H1 (cell line): ENCODE results near the gene BAD. TPM values are rescaled to one million over a fixed set of nuclear protein-coding genes. Genes with fewer than 3 reads are reported as not detected.

Experiments used
- CTCF ChIA-PET: fragments of 300-600 bp; sonication (Branson Sonifier 250); formaldehyde crosslinking; loops from one replicate; lab custom pipeline; 2021; ENCODE audit not compliant: partially characterized antibody; lab: Charles Lee
- POLR2A ChIA-PET: fragments of 300-600 bp; sonication (Branson Sonifier 250); formaldehyde crosslinking; loops from one replicate; lab custom pipeline; 2021; ENCODE audit warnings: inconsistent platforms; ENCODE audit not compliant: partially characterized antibody; lab: Charles Lee
- DNase-seq, 2 experiments: peaks; one replicate each; pipeline versions ENCODE4 v3.0.0 to v3.0.0-alpha.2; 2010 to 2022; ENCODE audit warnings: low spot score in 2 of 2, low read depth in 1 of 2, mixed read lengths in 1 of 2
- FAIRE-seq: peaks from 2 replicates; lab custom pipeline; 2011; peaks lifted over from hg19 to GRCh38; lab: Jason Lieb, UNC
- H2AFZ ChIP-seq: 2 replicates; pipeline ENCODE4 v1.8.1; 2012; ENCODE audit warnings: low read length, inconsistent platforms
- H2AK5ac ChIP-seq: 2 replicates; pipeline ENCODE4 v1.6.1; 2013; ENCODE audit warnings: low read depth, low read length
- H2BK120ac ChIP-seq: replicated peaks from 2 replicates; pipeline ENCODE3; 2013; ENCODE audit warnings: low read depth, low read length, inconsistent platforms
- H2BK12ac ChIP-seq: 2 replicates; pipeline ENCODE4 v1.6.1; 2013; ENCODE audit warnings: low read depth, low read length
- H2BK15ac ChIP-seq: 2 replicates; pipeline ENCODE4 v1.6.1; 2013; ENCODE audit warnings: low read length
- H2BK20ac ChIP-seq: 2 replicates; pipeline ENCODE4 v1.6.1; 2013; ENCODE audit warnings: low read length
- H2BK5ac ChIP-seq: 2 replicates; pipeline ENCODE4 v1.6.1; 2013; ENCODE audit warnings: low read depth, low read length
- H3K14ac ChIP-seq: 2 replicates; pipeline ENCODE4 v1.6.1; 2013; ENCODE audit warnings: inconsistent platforms; ENCODE audit not compliant: insufficient read length
- H3K18ac ChIP-seq: 2 replicates; pipeline ENCODE4 v1.6.1; 2013; ENCODE audit warnings: low read length; ENCODE audit errors: extremely low read depth
- H3K23ac ChIP-seq: 2 replicates; pipeline ENCODE4 v1.6.1; 2013; ENCODE audit warnings: inconsistent platforms; ENCODE audit not compliant: insufficient read length
- H3K23me2 ChIP-seq: 2 replicates; pipeline ENCODE4 v1.6.1; 2013; ENCODE audit warnings: low read depth, low read length
- H3K27ac ChIP-seq: 2 replicates; pipeline ENCODE4 v1.6.1; 2011; ENCODE audit warnings: low read depth, low read length, inconsistent platforms
- H3K27me3 ChIP-seq, 4 experiments: replicated peaks in 1 of 4; 1 replicate in 1 of 4; 2 replicates in 3 of 4; pipeline versions ENCODE4 v1.6.1 to v1.8.1; 2011 to 2013; ENCODE audit warnings: low read length in 3 of 4, mild to moderate bottlenecking in 3 of 4, inconsistent platforms in 2 of 4, mixed read lengths in 2 of 4, moderate library complexity in 1 of 4; ENCODE audit not compliant: control insufficient read depth in 3 of 4, insufficient read depth in 3 of 4; ENCODE audit errors: extremely low read depth in 1 of 4
- H3K36me3 ChIP-seq, 4 experiments: 2 replicates each; pipeline versions ENCODE4 v1.6.1 to v1.8.1; 2011 to 2013; ENCODE audit warnings: mild to moderate bottlenecking in 4 of 4, low read length in 3 of 4, moderate library complexity in 2 of 4, control low read depth in 1 of 4, inconsistent platforms in 1 of 4; ENCODE audit not compliant: insufficient read depth in 4 of 4, control insufficient read depth in 2 of 4
- H3K4ac ChIP-seq: replicated peaks from 2 replicates; pipeline ENCODE3; 2013; ENCODE audit warnings: low read length, low read depth, mixed read lengths, inconsistent platforms; ENCODE audit not compliant: insufficient read length
- H3K4me1 ChIP-seq, 4 experiments: replicated peaks in 1 of 4; 1 replicate in 1 of 4; 2 replicates in 3 of 4; pipeline versions ENCODE4 v1.6.1 to v1.8.1; 2011 to 2013; ENCODE audit warnings: low read length in 3 of 4, inconsistent platforms in 2 of 4, mixed read lengths in 1 of 4; ENCODE audit not compliant: insufficient read depth in 4 of 4, control insufficient read depth in 3 of 4
- H3K4me2 ChIP-seq, 2 experiments: 2 replicates each; pipeline versions ENCODE4 v1.6.1 to v1.8.1; 2011 to 2013; ENCODE audit warnings: low read depth in 2 of 2, low read length in 2 of 2, control low read depth in 1 of 2, inconsistent platforms in 1 of 2, mild to moderate bottlenecking in 1 of 2; ENCODE audit not compliant: insufficient read depth in 1 of 2
- H3K4me3 ChIP-seq, 4 experiments: fragments of 200-600, 300-600 bp in 1 of 4; sonication (generic), shearing (Covaris generic), sonication (Bioruptor Twin) in 1 of 4; 2 replicates each; pipeline versions ENCODE4 v1.5.1 to v1.8.1; 2011 to 2016; ENCODE audit warnings: low read length in 4 of 4, low read depth in 3 of 4, control low read depth in 2 of 4, inconsistent platforms in 2 of 4, mild to moderate bottlenecking in 2 of 4, mixed read lengths in 1 of 4, moderate library complexity in 1 of 4; ENCODE audit not compliant: insufficient read depth in 2 of 4; ENCODE audit errors: extremely low read depth in 1 of 4
- H3K56ac ChIP-seq: replicated peaks from 2 replicates; pipeline ENCODE3; 2013; ENCODE audit warnings: low read depth, mild to moderate bottlenecking, mixed read lengths, low read length, inconsistent platforms; ENCODE audit not compliant: insufficient read length
- H3K79me1 ChIP-seq: 2 replicates; pipeline ENCODE4 v1.6.1; 2013; ENCODE audit warnings: low read depth, low read length, control low read depth
- H3K79me2 ChIP-seq, 2 experiments: 2 replicates each; pipeline versions ENCODE4 v1.6.1 to v1.8.1; 2012 to 2013; ENCODE audit warnings: low read length in 2 of 2, mild to moderate bottlenecking in 2 of 2, inconsistent platforms in 1 of 2; ENCODE audit not compliant: insufficient read depth in 2 of 2, control insufficient read depth in 1 of 2
- H3K9ac ChIP-seq, 4 experiments: replicated peaks in 1 of 4; 1 replicate in 1 of 4; 2 replicates in 3 of 4; pipeline versions ENCODE4 v1.6.1 to v1.8.1; 2011 to 2013; ENCODE audit warnings: low read depth in 3 of 4, low read length in 3 of 4, control low read depth in 2 of 4, mild to moderate bottlenecking in 2 of 4, moderate library complexity in 2 of 4, inconsistent platforms in 1 of 4; ENCODE audit errors: extremely low read depth in 1 of 4
- H3K9me3 ChIP-seq, 2 experiments: 2 replicates each; pipeline versions ENCODE4 v1.6.1 to v1.8.1; 2012 to 2013; ENCODE audit warnings: mild to moderate bottlenecking in 2 of 2, moderate library complexity in 2 of 2, control low read depth in 1 of 2, inconsistent platforms in 1 of 2, low read depth in 1 of 2, low read length in 1 of 2, mixed read lengths in 1 of 2; ENCODE audit not compliant: insufficient read depth in 2 of 2
- H4K20me1 ChIP-seq, 2 experiments: replicated peaks in 1 of 2; 2 replicates each; pipeline versions ENCODE3 to v1.8.1; 2011 to 2013; ENCODE audit warnings: inconsistent platforms in 2 of 2, low read length in 2 of 2, mild to moderate bottlenecking in 1 of 2; ENCODE audit not compliant: insufficient read depth in 2 of 2, control insufficient read depth in 1 of 2
- H4K5ac ChIP-seq: 2 replicates; pipeline ENCODE4 v1.6.1; 2013; ENCODE audit warnings: low read length, low read depth, mixed read lengths, inconsistent platforms; ENCODE audit not compliant: insufficient read length
- H4K8ac ChIP-seq: 2 replicates; pipeline ENCODE4 v1.8.0; 2013; ENCODE audit warnings: mild to moderate bottlenecking, moderate library complexity, low read length, inconsistent platforms; ENCODE audit not compliant: insufficient read depth; ENCODE audit errors: extremely low read depth
- H4K91ac ChIP-seq: replicated peaks from 2 replicates; pipeline ENCODE3; 2013; ENCODE audit warnings: low read length, mixed read lengths, inconsistent platforms; ENCODE audit not compliant: insufficient read length
- CTBP2 ChIP-seq: IDR thresholded peaks from 2 replicates; pipeline ENCODE4 v1.7.0; 2011; ENCODE audit warnings: borderline replicate concordance, mild to moderate bottlenecking, moderate library complexity, mixed read lengths, low read length; ENCODE audit not compliant: insufficient read depth, insufficient read length
- FOSL1 ChIP-seq: IDR thresholded peaks from 2 replicates; pipeline ENCODE4 v1.6.1; 2011; ENCODE audit warnings: mild to moderate bottlenecking, low read depth, low read length, moderate library complexity; ENCODE audit not compliant: insufficient read depth
- RBBP5 ChIP-seq: IDR thresholded peaks from 2 replicates; pipeline ENCODE4 v1.7.1; 2012; ENCODE audit warnings: low read depth, mild to moderate bottlenecking, inconsistent platforms, low read length, moderate library complexity, borderline replicate concordance
- TCF12 ChIP-seq: IDR thresholded peaks from 2 replicates; pipeline ENCODE4 v1.6.1; 2011; ENCODE audit warnings: low read depth, mild to moderate bottlenecking, low read length
- WGBS, 2 experiments: shearing (Covaris generic) in 1 of 2; methylation state at CpG; one replicate each; pipeline versions ENCODE4 v1.1.6 to v1.1.7; 2013 to 2015; ENCODE audit warnings: low lambda C conversion rate in 2 of 2, mixed read lengths in 2 of 2, inconsistent platforms in 1 of 2, low coverage in 1 of 2, missing lambda C conversion rate in 1 of 2; ENCODE audit not compliant: insufficient replicate concordance in 2 of 2, insufficient coverage in 1 of 2, insufficient read length in 1 of 2; ENCODE audit errors: extremely low coverage in 1 of 2, missing lambda C conversion rate in 1 of 2; 5-methylcytosine and 5-hydroxymethylcytosine counted together
- polyA plus RNA-seq, 7 experiments: library from polyadenylated mRNA; depleted of rRNA in 3 of 7; stranded (reverse) in 5 of 7; unstranded in 2 of 7; fragments of >200 nt in 5 of 7; fragments of 200-250 nt in 2 of 7; gene quantifications; 1 replicate in 5 of 7; 2 replicates in 1 of 7; 4 replicates in 1 of 7; pipeline versions ENCODE4 v1.2.1 to v1.2.3, GENCODE V29; 2011 to 2013; ENCODE audit warnings: missing spikeins in 2 of 7, mixed read lengths in 2 of 7
- total RNA-seq: library from RNA; stranded (reverse); fragmentation: NEBNext Ultra II Directional; extraction: Animal tissue kit (Norgen Biotek cat#: 25700); gene quantifications from 2 replicates; pipeline ENCODE4 v1.2.1, GENCODE V29; 2021

The BAD gene
- total and polyA plus RNA-seq, 2 of the 8 experiments (the other 6 are each of a cell fraction or from before 2014, with no cell fraction given), result 23.1 to 33.7 TPM

DNA sequence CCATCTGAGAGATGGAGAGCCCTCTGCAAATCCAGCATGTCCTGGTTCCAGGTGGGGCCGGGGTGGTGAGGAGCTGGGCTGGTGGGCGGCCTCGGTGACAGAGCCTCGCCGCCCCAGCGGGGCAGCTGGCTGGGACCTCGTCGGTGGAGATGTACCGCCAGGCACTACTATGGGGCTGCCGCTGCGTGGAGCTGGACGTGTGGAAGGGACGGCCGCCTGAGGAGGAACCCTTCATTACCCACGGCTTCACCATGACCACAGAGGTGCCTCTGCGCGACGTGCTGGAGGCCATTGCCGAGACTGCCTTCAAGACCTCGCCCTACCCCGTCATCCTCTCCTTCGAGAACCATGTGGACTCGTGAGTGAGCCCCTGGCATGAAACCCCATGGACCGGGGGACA lies 26.1 kb downstream of the BAD start:
- Histone ChIP-seq H2BK5ac (no peak overlapping the region), H3K36me3 (peaks cover 21 to 79% (median 42%) of the 10 kb centered on the region in 4 experiments), H3K4me1 (peaks cover 0 to 2% (median 0%) of the 10 kb centered on the region in 4 experiments; a peak in 4 of 7 replicates), H3K79me2 (peaks cover 0 to 7% of the 10 kb centered on the region in 2 experiments; a peak in 1 of 4 replicates), H4K20me1 (peaks cover 4 to 25% of the 10 kb centered on the region in 2 experiments), H3K23ac (no peak overlapping the region), H3K14ac (no peak overlapping the region), H3K27me3 (no peaks in the 10 kb centered on the region), H4K8ac (no peak overlapping the region), H2BK15ac (no peak overlapping the region), H3K56ac (no peak overlapping the region), H2AK5ac (no peak overlapping the region), H3K18ac (no peak overlapping the region), H2AFZ (no peak overlapping the region), H3K79me1 (peaks cover 1% of the 10 kb centered on the region; the same call in 1 of the 2 replicates), H4K91ac (no peak overlapping the region), H3K23me2 (no peaks in the 10 kb centered on the region), H3K4ac (no peak overlapping the region), H3K4me3 (no peak overlapping the region), H3K9ac (no peak overlapping the region), H3K27ac (no peak overlapping the region), H4K5ac (no peak overlapping the region), H2BK12ac (no peak overlapping the region), H3K4me2 (no peak overlapping the region), H2BK120ac (no peak overlapping the region), H3K9me3 (no peaks in the 10 kb centered on the region), H2BK20ac (no peak overlapping the region)
- CTCF ChIA-PET, result interaction anchor here (1.0 to 5.9 kb wide), 4 partner anchors 7 to 82 kb away, joined by 3 to 62 read pairs (median 8); no protein-coding TSS in a partner anchor
- 85% methylated on average over 17 of the region's 24 CpGs; no CpG with 5 or more reads in 1 of the 2 experiments for WGBS, 2 experiments
- DNase-seq, result no peak
- TF ChIP-seq TCF12 (no peak), CTBP2 (no peak), FOSL1 (no peak), RBBP5 (no peak)
- FAIRE-seq, result no peak
- POLR2A ChIA-PET, result interaction anchor here (0.8 to 7.1 kb wide), 8 partner anchors 8 to 53 kb away, joined by 3 to 101 read pairs (median 4); partner anchors contain the start of gene PPP1R14B
